Type B pancreatic cell (in vitro differentiated cells): ENCODE data around the gene CDIPT. TPM values are rescaled to one million over a fixed set of nuclear protein-coding genes. Genes with fewer than 3 reads are reported as not detected.

Experiments used
- DNase-seq: peaks from one replicate; pipeline ENCODE4 v3.0.0; 2021; ENCODE audit warnings: mixed read lengths; ENCODE audit not compliant: unreplicated experiment; ENCODE audit errors: extremely low spot score
- H3K27ac Mint-ChIP-seq: 2 replicates; pipeline ENCODE4 v1.8.0; 2021; ENCODE audit warnings: mild to moderate bottlenecking, mixed read lengths
- H3K27me3 Mint-ChIP-seq: 2 replicates; pipeline ENCODE4 v1.8.0; 2021; ENCODE audit warnings: mixed read lengths
- H3K36me3 Mint-ChIP-seq: 2 replicates; pipeline ENCODE4 v1.8.0; 2021; ENCODE audit warnings: mixed read lengths
- H3K4me1 Mint-ChIP-seq: one replicate; pipeline ENCODE4 v1.8.0; 2021; ENCODE audit warnings: mixed read lengths; ENCODE audit not compliant: unreplicated experiment
- H3K4me3 Mint-ChIP-seq: 2 replicates; pipeline ENCODE4 v1.8.0; 2021; ENCODE audit warnings: mild to moderate bottlenecking, mixed read lengths
- H3K9me3 Mint-ChIP-seq: 2 replicates; pipeline ENCODE4 v1.8.0; 2021; ENCODE audit warnings: mixed read lengths
- total RNA-seq: library from RNA; stranded (reverse); gene quantifications from 2 replicates; pipeline ENCODE4 v1.2.1, GENCODE V29; 2021; ENCODE audit warnings: low replicate concordance
- TF ChIP-seq, protein P1 (sequence below): fragments of 200-600 bp; sonication (generic); conservative IDR thresholded peaks from 2 replicates; pipeline ENCODE4 v1.5.0; 2021; ENCODE audit warnings: antibody characterized with exemption, mild to moderate bottlenecking

The CDIPT gene
- total RNA-seq, 1 donor from 2014 or later: 58.0 TPM

DNA sequence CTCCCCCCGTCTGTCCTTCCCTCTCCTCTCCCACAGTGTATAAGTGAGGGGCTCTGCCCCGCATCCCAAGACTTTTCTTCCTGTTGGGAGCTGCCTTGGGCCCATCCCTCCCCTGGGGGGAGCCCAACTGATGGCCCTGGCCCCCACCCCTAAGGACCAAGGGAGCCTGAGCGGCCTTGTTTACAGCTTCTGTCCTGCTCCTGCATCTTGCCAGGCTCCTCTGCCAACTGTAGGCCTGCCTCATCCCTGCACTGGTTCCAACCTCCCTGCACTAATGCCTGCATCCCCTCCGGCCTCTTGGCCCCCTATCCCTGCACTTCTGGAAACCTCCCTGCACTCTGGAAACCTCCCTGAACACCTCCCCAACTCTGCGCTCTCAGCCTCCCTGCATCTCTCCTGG, 48.4 kb downstream of the CDIPT start:
- Mint-ChIP-seq H3K27ac (no peak overlapping the region), H3K36me3 (peaks cover 8% of the 10 kb centered on the region), H3K9me3 (no peaks in the 10 kb centered on the region)

GRCh38 chr16:29813644-29814562, 49.1 kb downstream of the CDIPT start:
- H3K27me3 Mint-ChIP-seq: peaks cover 4% of the 10 kb centered on the region
- peaks cover 33% of the 10 kb centered on the region for H3K4me1 Mint-ChIP-seq
- TF ChIP-seq, protein P1, sequence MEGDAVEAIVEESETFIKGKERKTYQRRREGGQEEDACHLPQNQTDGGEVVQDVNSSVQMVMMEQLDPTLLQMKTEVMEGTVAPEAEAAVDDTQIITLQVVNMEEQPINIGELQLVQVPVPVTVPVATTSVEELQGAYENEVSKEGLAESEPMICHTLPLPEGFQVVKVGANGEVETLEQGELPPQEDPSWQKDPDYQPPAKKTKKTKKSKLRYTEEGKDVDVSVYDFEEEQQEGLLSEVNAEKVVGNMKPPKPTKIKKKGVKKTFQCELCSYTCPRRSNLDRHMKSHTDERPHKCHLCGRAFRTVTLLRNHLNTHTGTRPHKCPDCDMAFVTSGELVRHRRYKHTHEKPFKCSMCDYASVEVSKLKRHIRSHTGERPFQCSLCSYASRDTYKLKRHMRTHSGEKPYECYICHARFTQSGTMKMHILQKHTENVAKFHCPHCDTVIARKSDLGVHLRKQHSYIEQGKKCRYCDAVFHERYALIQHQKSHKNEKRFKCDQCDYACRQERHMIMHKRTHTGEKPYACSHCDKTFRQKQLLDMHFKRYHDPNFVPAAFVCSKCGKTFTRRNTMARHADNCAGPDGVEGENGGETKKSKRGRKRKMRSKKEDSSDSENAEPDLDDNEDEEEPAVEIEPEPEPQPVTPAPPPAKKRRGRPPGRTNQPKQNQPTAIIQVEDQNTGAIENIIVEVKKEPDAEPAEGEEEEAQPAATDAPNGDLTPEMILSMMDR: no peak
- no peaks in the 10 kb centered on the region for H3K9me3 Mint-ChIP-seq
- no peak overlapping the region for H3K27ac Mint-ChIP-seq
- peaks cover 5% of the 10 kb centered on the region for H3K36me3 Mint-ChIP-seq
- peak overlapping the region; percentile 68 for H3K4me3 Mint-ChIP-seq
- DNase-seq: no peak

More for the DNA sequence above, 48.4 kb downstream of the CDIPT start:
- TF ChIP-seq, protein P1: no peak
- Mint-ChIP-seq H3K27me3 (peaks cover 4% of the 10 kb centered on the region), H3K4me3 (peak overlapping the region; percentile 93), H3K4me1 (peaks cover 36% of the 10 kb centered on the region)
- DNase-seq: no peak

DNA sequence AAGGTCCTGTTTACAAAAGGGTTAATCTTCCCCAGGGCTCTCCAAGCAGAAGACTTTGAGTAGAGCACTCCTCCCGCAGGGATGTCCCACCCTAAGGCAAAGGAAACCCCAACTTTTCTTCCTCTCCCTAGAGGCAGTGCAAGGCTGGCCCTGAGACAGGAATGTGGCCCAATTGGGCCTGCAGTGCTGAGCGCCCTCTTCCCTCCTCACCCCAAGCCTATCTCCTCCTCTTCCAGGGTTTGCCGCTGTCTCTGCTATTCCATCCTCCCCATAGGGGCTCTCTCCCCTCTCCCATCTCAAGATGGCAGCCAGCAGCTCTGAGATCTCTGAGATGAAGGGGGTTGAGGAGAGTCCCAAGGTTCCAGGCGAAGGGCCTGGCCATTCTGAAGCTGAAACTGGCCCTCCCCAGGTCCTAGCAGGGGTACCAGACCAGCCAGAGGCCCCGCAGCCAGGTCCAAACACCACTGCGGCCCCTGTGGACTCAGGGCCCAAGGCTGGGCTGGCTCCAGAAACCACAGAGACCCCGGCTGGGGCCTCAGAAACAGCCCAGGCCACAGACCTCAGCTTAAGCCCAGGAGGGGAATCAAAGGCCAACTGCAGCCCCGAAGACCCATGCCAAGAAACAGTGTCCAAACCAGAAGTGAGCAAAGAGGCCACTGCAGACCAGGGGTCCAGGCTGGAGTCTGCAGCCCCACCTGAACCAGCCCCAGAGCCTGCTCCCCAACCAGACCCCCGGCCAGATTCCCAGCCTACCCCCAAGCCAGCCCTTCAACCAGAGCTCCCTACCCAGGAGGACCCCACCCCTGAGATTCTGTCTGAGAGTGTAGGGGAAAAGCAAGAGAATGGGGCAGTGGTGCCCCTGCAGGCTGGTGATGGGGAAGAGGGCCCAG, 50.0 kb downstream of the CDIPT start:
- no peak overlapping the region for H3K27ac Mint-ChIP-seq
- TF ChIP-seq, protein P1: no peak
- DNase-seq: no peak
- peaks cover 40% of the 10 kb centered on the region for H3K4me1 Mint-ChIP-seq
- H3K36me3 Mint-ChIP-seq: peaks cover 5% of the 10 kb centered on the region
- peaks cover 4% of the 10 kb centered on the region for H3K27me3 Mint-ChIP-seq
- H3K9me3 Mint-ChIP-seq: no peaks in the 10 kb centered on the region
- peak overlapping the region; percentile 90 for H3K4me3 Mint-ChIP-seq

DNA sequence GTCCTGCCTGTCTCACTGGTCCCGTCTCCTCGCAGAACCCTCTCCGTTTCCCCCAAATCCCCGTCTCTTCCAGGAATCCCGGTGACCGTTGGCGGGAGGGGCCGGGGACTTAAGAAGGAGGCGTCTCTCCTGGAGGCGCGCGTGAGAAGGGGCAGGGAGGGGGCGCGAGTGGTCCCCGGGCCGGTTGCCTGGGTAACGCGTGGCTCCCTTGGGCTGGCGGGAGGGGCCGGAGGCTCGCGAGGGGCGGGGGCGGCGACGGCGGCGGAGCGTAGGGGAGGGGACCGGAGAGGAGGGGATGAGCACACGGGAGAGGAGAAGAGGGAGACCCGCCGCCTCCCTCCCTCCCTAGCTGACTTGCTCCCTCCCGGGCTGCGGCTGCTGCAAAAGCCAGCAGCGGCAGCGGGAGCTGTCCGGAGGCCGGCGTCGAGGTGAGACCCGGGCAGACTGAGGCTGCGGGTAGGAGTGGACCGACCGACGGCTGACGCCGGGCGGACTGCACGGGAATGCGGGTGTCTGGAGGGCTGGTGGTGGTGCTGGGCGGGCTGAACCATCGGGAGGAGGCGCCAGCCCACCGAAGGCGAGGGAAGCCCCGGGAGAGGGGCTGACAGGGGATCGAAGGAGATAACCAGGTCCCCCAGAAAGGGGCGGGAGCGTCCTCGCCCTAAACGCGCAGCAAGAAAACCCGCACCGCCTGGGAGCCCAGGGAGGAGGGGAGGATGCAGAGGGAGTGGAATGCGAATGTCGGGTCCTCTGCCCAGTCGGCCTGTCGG, 50.9 kb downstream of the CDIPT start, which contains the start of gene PRRT2:
Gene PRRT2 (plus strand): TSS at position 298 of the 770 bp plus-strand sequence. CDS start 862 bp downstream, outside the sequence.
- peaks cover 5% of the 10 kb centered on the region for H3K36me3 Mint-ChIP-seq
- TF ChIP-seq, protein P1: no peak
- H3K27me3 Mint-ChIP-seq: peaks cover 4% of the 10 kb centered on the region
- no peaks in the 10 kb centered on the region for H3K9me3 Mint-ChIP-seq
- peak within 1 kb of the TSS; percentile 90 for H3K4me3 Mint-ChIP-seq
- H3K27ac Mint-ChIP-seq: peak within 1 kb of the TSS; percentile 93
- H3K4me1 Mint-ChIP-seq: peaks cover 37% of the 10 kb centered on the region
- DNase-seq: no peak
